ENCODE results near the gene GRIK2. TPM values are rescaled to one million over a fixed set of nuclear protein-coding genes. Genes with fewer than 3 reads are reported as not detected.

Gene GRIK2
- total RNA-seq, 1 experiment from 2014 or later, result 0.61 TPM

DNA sequence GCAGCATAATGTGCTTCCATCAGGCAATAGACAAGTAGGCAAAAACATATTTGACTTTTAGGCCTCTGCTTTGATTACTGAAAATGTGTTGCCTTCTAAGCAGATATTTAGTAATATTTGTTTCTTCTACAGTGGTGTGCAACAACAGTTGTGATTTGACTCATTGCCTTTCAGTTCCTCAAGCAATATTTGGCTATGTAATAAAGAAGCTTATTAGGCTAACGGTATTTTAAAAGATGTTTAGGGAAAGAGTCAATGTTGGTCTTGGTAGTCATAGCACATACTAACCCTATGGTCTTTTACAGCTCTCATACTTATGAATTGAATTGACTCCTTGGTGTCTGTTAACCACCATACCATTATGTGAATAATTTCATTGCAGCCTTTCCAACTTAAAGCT is 124.1 kb downstream of the GRIK2 start:
- no peak for DNase-seq
- H3K27ac ChIP-seq, result no peak overlapping the region
- H3K27me3 ChIP-seq (ENCODE audit: insufficient read depth, low read depth), result no peaks in the 10 kb centered on the region
- BruUV-seq (replicated peaks), result no TSS peak
- no peaks in the 10 kb centered on the region for H3K79me2 ChIP-seq (ENCODE audit: low read depth)
- ChIA-PET POLR2A (ENCODE audit: unreplicated experiment) (no interaction called here), CTCF (no interaction called here)
- intact Hi-C loops (cut with micrococcal nuclease; ENCODE audit: unreplicated experiment), result no loop called here
- H3K4me1 ChIP-seq (replicated peaks; ENCODE audit: insufficient read depth), result no peaks in the 10 kb centered on the region
- TF ChIP-seq CTCF (conservative IDR thresholded peaks at IDR 0.05) (no peak), EZH2 (IDR thresholded peaks at IDR 0.05; ENCODE audit: low read depth) (no peak)
- H3K9me2 ChIP-seq (ENCODE audit: insufficient read depth), result no peaks in the 10 kb centered on the region
- H3K36me3 ChIP-seq (ENCODE audit: low read depth), result no peaks in the 10 kb centered on the region
- H3K4me3 ChIP-seq, result no peak overlapping the region
- H3F3A ChIP-seq (ENCODE audit: insufficient read depth, low read depth), result no peaks in the 10 kb centered on the region
- no peaks in the 10 kb centered on the region for H4K20me1 ChIP-seq (ENCODE audit: insufficient read depth)
- no peak overlapping the region for H3K4me2 ChIP-seq
- no peaks in the 10 kb centered on the region for H3K9me3 ChIP-seq (ENCODE audit: insufficient read depth, low read depth)
- H2AFZ ChIP-seq, result no peak overlapping the region

- H3K4me1 ChIP-seq (replicated peaks; ENCODE audit: insufficient read depth), result no peaks in the 10 kb centered on the region
- no peaks in the 10 kb centered on the region for H4K20me1 ChIP-seq (ENCODE audit: insufficient read depth)
- H3K4me3 ChIP-seq, result no peak overlapping the region
- no peak overlapping the region for H3K27ac ChIP-seq
- BruUV-seq (replicated peaks), result no TSS peak
- no peak for TF ChIP-seq CTCF (conservative IDR thresholded peaks at IDR 0.05)
- TF ChIP-seq EZH2 (IDR thresholded peaks at IDR 0.05; ENCODE audit: low read depth), result no peak
- no peak for DNase-seq
- H3K27me3 ChIP-seq (ENCODE audit: insufficient read depth, low read depth), result no peaks in the 10 kb centered on the region
- H2AFZ ChIP-seq, result no peak overlapping the region
- no peaks in the 10 kb centered on the region for H3F3A ChIP-seq (ENCODE audit: insufficient read depth, low read depth)
- no peak overlapping the region for H3K4me2 ChIP-seq
- no peaks in the 10 kb centered on the region for H3K79me2 ChIP-seq (ENCODE audit: low read depth)
- intact Hi-C loops (cut with micrococcal nuclease; ENCODE audit: unreplicated experiment), result no loop called here
- ChIA-PET CTCF (no interaction called here), POLR2A (ENCODE audit: unreplicated experiment) (no interaction called here)
- H3K9me3 ChIP-seq (ENCODE audit: insufficient read depth, low read depth), result no peaks in the 10 kb centered on the region
- no peaks in the 10 kb centered on the region for H3K9me2 ChIP-seq (ENCODE audit: insufficient read depth)
- no peaks in the 10 kb centered on the region for H3K36me3 ChIP-seq (ENCODE audit: low read depth)
Observed at GRCh38 chr6:101522254-101522653, 128.7 kb downstream of the GRIK2 start.

GRCh38 chr6:101527467-101527866 is 134.0 kb downstream of the GRIK2 start:
- BruUV-seq (replicated peaks), result no TSS peak
- DNase-seq, result no peak
- Histone ChIP-seq H3F3A (ENCODE audit: insufficient read depth, low read depth) (no peaks in the 10 kb centered on the region), H3K4me2 (no peak overlapping the region), H3K27ac (no peak overlapping the region), H3K9me2 (ENCODE audit: insufficient read depth) (no peaks in the 10 kb centered on the region), H3K9me3 (ENCODE audit: insufficient read depth, low read depth) (no peaks in the 10 kb centered on the region), H3K4me1 (replicated peaks; ENCODE audit: insufficient read depth) (no peaks in the 10 kb centered on the region), H3K36me3 (ENCODE audit: low read depth) (no peaks in the 10 kb centered on the region), H4K20me1 (ENCODE audit: insufficient read depth) (no peaks in the 10 kb centered on the region), H3K27me3 (ENCODE audit: insufficient read depth, low read depth) (no peaks in the 10 kb centered on the region), H3K79me2 (ENCODE audit: low read depth) (no peaks in the 10 kb centered on the region), H2AFZ (no peak overlapping the region), H3K4me3 (no peak overlapping the region)
- CTCF ChIA-PET, result no interaction called here
- TF ChIP-seq CTCF (conservative IDR thresholded peaks at IDR 0.05), result no peak
- no peak for TF ChIP-seq EZH2 (IDR thresholded peaks at IDR 0.05; ENCODE audit: low read depth)
- POLR2A ChIA-PET (ENCODE audit: unreplicated experiment), result no interaction called here
- intact Hi-C loops (cut with micrococcal nuclease; ENCODE audit: unreplicated experiment), result no loop called here

Measured in PC-9 (cell line).